ENCODE measurements around the gene DTX1.
A peak's percentile ranks its signal among the peaks of the same experiment; 100 is the strongest.

Gene DTX1

GRCh38 chr12:113129664-113130456, 73.3 kb downstream of the DTX1 start:
- H2AK5ac ChIP-seq (ENCODE audit: low read length), result no peak overlapping the region
- H3K9ac ChIP-seq (ENCODE audit: low read length), result no peak overlapping the region
- no CpG with 5 or more reads among the region's 17 CpGs for WGBS (ENCODE audit: extremely low coverage, insufficient coverage, insufficient read length)

DNA sequence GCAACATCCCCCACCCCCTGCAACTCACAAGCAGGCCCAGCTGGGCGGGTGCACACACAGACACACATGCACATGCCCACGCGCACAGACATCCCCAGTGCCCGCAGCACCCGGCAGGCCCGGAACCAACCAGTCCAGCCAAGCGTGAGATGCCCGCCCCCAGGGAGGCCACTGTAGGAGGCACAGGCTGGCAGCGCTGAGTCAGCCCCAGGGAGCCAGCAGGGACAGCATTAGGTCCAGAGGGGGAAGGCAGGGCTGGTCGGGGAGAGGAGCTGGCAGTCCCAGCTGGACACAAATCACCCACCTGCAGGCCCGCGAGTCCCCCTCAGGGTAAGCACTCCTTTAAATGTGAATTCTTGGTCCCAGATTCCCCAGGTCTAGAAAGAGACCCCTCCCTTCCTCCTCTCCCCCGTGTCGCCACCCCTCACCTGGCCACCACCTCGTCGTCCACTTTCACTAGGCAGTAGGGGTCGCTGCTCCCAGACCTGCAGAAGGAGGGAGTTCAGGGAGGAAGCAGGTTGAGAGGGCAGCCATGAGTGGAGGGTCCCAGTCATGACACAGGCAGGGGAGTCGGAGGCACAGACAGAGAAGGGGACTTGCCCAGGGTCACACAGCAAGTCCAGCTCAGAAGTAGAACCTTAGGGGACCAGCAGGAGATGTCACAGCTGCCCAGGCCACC, 74.1 kb downstream of the DTX1 start:
- Histone ChIP-seq H3K18ac (ENCODE audit: low read length) (no peak overlapping the region), H2AFZ (ENCODE audit: insufficient read depth, low read length, poor library complexity) (no peak overlapping the region), H2BK120ac (ENCODE audit: insufficient read depth, low read length, poor library complexity) (no peak overlapping the region), H3K79me1 (ENCODE audit: low read length) (no peaks in the 10 kb centered on the region), H3K36me3 (ENCODE audit: control insufficient read depth in 1 of 2, insufficient read depth in 2 of 2, low read length in 2 of 2) (no peaks in the 10 kb centered on the region), H3K4me1 (ENCODE audit: control insufficient read depth in 1 of 2, insufficient read depth in 2 of 2, low read length in 2 of 2) (peaks cover 0 to 5% of the 10 kb centered on the region in 2 experiments), H4K91ac (ENCODE audit: low read depth, low read length) (no peak overlapping the region), H3K79me2 (ENCODE audit: control insufficient read depth, insufficient read depth, low read length, poor library complexity) (no peaks in the 10 kb centered on the region), H3K4me2 (ENCODE audit: low read length) (no peak overlapping the region), H3K9ac (ENCODE audit: low read length) (no peak overlapping the region), H2BK5ac (ENCODE audit: low read depth, low read length, poor library complexity) (no peak overlapping the region), H4K8ac (ENCODE audit: low read depth, low read length) (no peak overlapping the region), H2BK12ac (ENCODE audit: low read length) (no peak overlapping the region), H3K27me3 (ENCODE audit: insufficient read depth, low read length) (no peaks in the 10 kb centered on the region), H2AK5ac (ENCODE audit: low read length) (no peak overlapping the region), H3K27ac (ENCODE audit: low read depth, low read length) (no peak overlapping the region), H3K14ac (ENCODE audit: low read length) (no peak overlapping the region), H3K9me3 (ENCODE audit: insufficient read depth, low read depth, low read length) (no peaks in the 10 kb centered on the region), H3K23ac (ENCODE audit: low read length) (no peak overlapping the region), H3K4ac (ENCODE audit: low read depth, low read length) (no peak overlapping the region), H4K12ac (ENCODE audit: low read depth, low read length) (no peak overlapping the region), H3K4me3 (ENCODE audit: low read depth, low read length) (no peak overlapping the region)
- WGBS (ENCODE audit: extremely low coverage, insufficient coverage, insufficient read length), result no CpG with 5 or more reads among the region's 18 CpGs
- no peak for DNase-seq

More at GRCh38 chr12:113129664-113130456, 73.3 kb downstream of the DTX1 start:
- no peak for DNase-seq
- Histone ChIP-seq H3K18ac (ENCODE audit: low read length) (no peak overlapping the region), H4K8ac (ENCODE audit: low read depth, low read length) (no peak overlapping the region), H2BK120ac (ENCODE audit: insufficient read depth, low read length, poor library complexity) (no peak overlapping the region), H3K36me3 (ENCODE audit: control insufficient read depth in 1 of 2, insufficient read depth in 2 of 2, low read length in 2 of 2) (no peaks in the 10 kb centered on the region), H3K9me3 (ENCODE audit: insufficient read depth, low read depth, low read length) (no peaks in the 10 kb centered on the region), H3K4me3 (ENCODE audit: low read depth, low read length) (no peak overlapping the region), H2AFZ (ENCODE audit: insufficient read depth, low read length, poor library complexity) (no peak overlapping the region), H4K91ac (ENCODE audit: low read depth, low read length) (no peak overlapping the region), H3K4ac (ENCODE audit: low read depth, low read length) (no peak overlapping the region), H3K4me1 (ENCODE audit: control insufficient read depth in 1 of 2, insufficient read depth in 2 of 2, low read length in 2 of 2) (no peaks in the 10 kb centered on the region), H3K14ac (ENCODE audit: low read length) (no peak overlapping the region), H3K23ac (ENCODE audit: low read length) (no peak overlapping the region), H3K27ac (ENCODE audit: low read depth, low read length) (no peak overlapping the region), H3K79me1 (ENCODE audit: low read length) (no peaks in the 10 kb centered on the region), H4K12ac (ENCODE audit: low read depth, low read length) (no peak overlapping the region), H3K79me2 (ENCODE audit: control insufficient read depth, insufficient read depth, low read length, poor library complexity) (no peaks in the 10 kb centered on the region), H3K4me2 (ENCODE audit: low read length) (no peak overlapping the region), H2BK5ac (ENCODE audit: low read depth, low read length, poor library complexity) (no peak overlapping the region), H2BK12ac (ENCODE audit: low read length) (no peak overlapping the region), H3K27me3 (ENCODE audit: insufficient read depth, low read length) (no peaks in the 10 kb centered on the region)

GRCh38 chr12:113131556-113131955, 75.0 kb downstream of the DTX1 start:
- H3K9ac ChIP-seq (ENCODE audit: low read length), result no peak overlapping the region
- H3K79me2 ChIP-seq (ENCODE audit: control insufficient read depth, insufficient read depth, low read length, poor library complexity), result no peaks in the 10 kb centered on the region
- H3K27me3 ChIP-seq (ENCODE audit: insufficient read depth, low read length), result no peaks in the 10 kb centered on the region
- no peaks in the 10 kb centered on the region for H3K79me1 ChIP-seq (ENCODE audit: low read length)
- H3K4ac ChIP-seq (ENCODE audit: low read depth, low read length), result no peak overlapping the region
- no peak overlapping the region for H4K91ac ChIP-seq (ENCODE audit: low read depth, low read length)
- no peak overlapping the region for H3K27ac ChIP-seq (ENCODE audit: low read depth, low read length)
- peak in 1 of 2 donors; percentile 16 for DNase-seq
- H3K14ac ChIP-seq (ENCODE audit: low read length), result no peak overlapping the region
- H3K4me1 ChIP-seq (ENCODE audit: control insufficient read depth in 1 of 2, insufficient read depth in 2 of 2, low read length in 2 of 2), result peaks cover 0 to 8% of the 10 kb centered on the region in 2 experiments
- no peak overlapping the region for H2AK5ac ChIP-seq (ENCODE audit: low read length)
- no peak overlapping the region for H3K18ac ChIP-seq (ENCODE audit: low read length)
- H3K36me3 ChIP-seq (ENCODE audit: control insufficient read depth in 1 of 2, insufficient read depth in 2 of 2, low read length in 2 of 2), result no peaks in the 10 kb centered on the region
- no peak overlapping the region for H2BK12ac ChIP-seq (ENCODE audit: low read length)
- WGBS (ENCODE audit: extremely low coverage, insufficient coverage, insufficient read length), result no CpG with 5 or more reads among the region's 1 CpG
- no peak overlapping the region for H4K12ac ChIP-seq (ENCODE audit: low read depth, low read length)
- no peak overlapping the region for H3K4me3 ChIP-seq (ENCODE audit: low read depth, low read length)
- H4K8ac ChIP-seq (ENCODE audit: low read depth, low read length), result no peak overlapping the region
- H2BK5ac ChIP-seq (ENCODE audit: low read depth, low read length, poor library complexity), result no peak overlapping the region
- H3K9me3 ChIP-seq (ENCODE audit: insufficient read depth, low read depth, low read length), result no peaks in the 10 kb centered on the region
- no peak overlapping the region for H3K4me2 ChIP-seq (ENCODE audit: low read length)
- no peak overlapping the region for H2BK120ac ChIP-seq (ENCODE audit: insufficient read depth, low read length, poor library complexity)
- no peak overlapping the region for H2AFZ ChIP-seq (ENCODE audit: insufficient read depth, low read length, poor library complexity)
- H3K23ac ChIP-seq (ENCODE audit: low read length), result no peak overlapping the region

- Histone ChIP-seq H4K8ac (ENCODE audit: low read depth, low read length) (no peak overlapping the region), H2AK5ac (ENCODE audit: low read length) (no peak overlapping the region), H3K27me3 (ENCODE audit: insufficient read depth, low read length) (no peaks in the 10 kb centered on the region), H3K4ac (ENCODE audit: low read depth, low read length) (no peak overlapping the region), H3K79me1 (ENCODE audit: low read length) (no peaks in the 10 kb centered on the region), H3K14ac (ENCODE audit: low read length) (no peak overlapping the region), H3K4me1 (ENCODE audit: control insufficient read depth in 1 of 2, insufficient read depth in 2 of 2, low read length in 2 of 2) (peaks cover 0 to 8% of the 10 kb centered on the region in 2 experiments), H3K9ac (ENCODE audit: low read length) (no peak overlapping the region), H3K79me2 (ENCODE audit: control insufficient read depth, insufficient read depth, low read length, poor library complexity) (no peaks in the 10 kb centered on the region), H3K27ac (ENCODE audit: low read depth, low read length) (no peak overlapping the region), H4K91ac (ENCODE audit: low read depth, low read length) (no peak overlapping the region), H2BK12ac (ENCODE audit: low read length) (no peak overlapping the region), H3K4me3 (ENCODE audit: low read depth, low read length) (no peak overlapping the region), H2AFZ (ENCODE audit: insufficient read depth, low read length, poor library complexity) (no peak overlapping the region), H3K36me3 (ENCODE audit: control insufficient read depth in 1 of 2, insufficient read depth in 2 of 2, low read length in 2 of 2) (no peaks in the 10 kb centered on the region), H4K12ac (ENCODE audit: low read depth, low read length) (no peak overlapping the region), H3K9me3 (ENCODE audit: insufficient read depth, low read depth, low read length) (no peaks in the 10 kb centered on the region), H3K18ac (ENCODE audit: low read length) (no peak overlapping the region), H2BK5ac (ENCODE audit: low read depth, low read length, poor library complexity) (no peak overlapping the region), H2BK120ac (ENCODE audit: insufficient read depth, low read length, poor library complexity) (no peak overlapping the region), H3K23ac (ENCODE audit: low read length) (no peak overlapping the region), H3K4me2 (ENCODE audit: low read length) (no peak overlapping the region)
- DNase-seq, result no peak
- no CpG with 5 or more reads among the region's 6 CpGs for WGBS (ENCODE audit: extremely low coverage, insufficient coverage, insufficient read length)
These were observed 76.5 kb downstream of the DTX1 start for GRCh38 chr12:113133036-113133435.

Data from trophoblast cell (in vitro differentiated cells and primary cell).